ENCODE measurements around the gene ADAM20.

- TF ChIP-seq, protein P1, sequence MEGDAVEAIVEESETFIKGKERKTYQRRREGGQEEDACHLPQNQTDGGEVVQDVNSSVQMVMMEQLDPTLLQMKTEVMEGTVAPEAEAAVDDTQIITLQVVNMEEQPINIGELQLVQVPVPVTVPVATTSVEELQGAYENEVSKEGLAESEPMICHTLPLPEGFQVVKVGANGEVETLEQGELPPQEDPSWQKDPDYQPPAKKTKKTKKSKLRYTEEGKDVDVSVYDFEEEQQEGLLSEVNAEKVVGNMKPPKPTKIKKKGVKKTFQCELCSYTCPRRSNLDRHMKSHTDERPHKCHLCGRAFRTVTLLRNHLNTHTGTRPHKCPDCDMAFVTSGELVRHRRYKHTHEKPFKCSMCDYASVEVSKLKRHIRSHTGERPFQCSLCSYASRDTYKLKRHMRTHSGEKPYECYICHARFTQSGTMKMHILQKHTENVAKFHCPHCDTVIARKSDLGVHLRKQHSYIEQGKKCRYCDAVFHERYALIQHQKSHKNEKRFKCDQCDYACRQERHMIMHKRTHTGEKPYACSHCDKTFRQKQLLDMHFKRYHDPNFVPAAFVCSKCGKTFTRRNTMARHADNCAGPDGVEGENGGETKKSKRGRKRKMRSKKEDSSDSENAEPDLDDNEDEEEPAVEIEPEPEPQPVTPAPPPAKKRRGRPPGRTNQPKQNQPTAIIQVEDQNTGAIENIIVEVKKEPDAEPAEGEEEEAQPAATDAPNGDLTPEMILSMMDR (IDR thresholded peaks at IDR 0.05; ENCODE audit: low read depth, low read length): no peak
- no peak for TF ChIP-seq EZH2phosphoT487 (IDR thresholded peaks at IDR 0.05; ENCODE audit: low read depth)
Observed at GRCh38 chr14:70473825-70474224, 61.0 kb downstream of the ADAM20 start.

Measured in OCI-LY3 (cell line).